Astrocyte (in vitro differentiated cells and primary cell): ENCODE results near the gene ZC3H12C.

Experiments
- EZH2 ChIP-seq: IDR thresholded peaks from 2 replicates; pipeline ENCODE4 v1.6.1; 2012; ENCODE audit warnings: mild to moderate bottlenecking, low read length, inconsistent platforms; ENCODE audit not compliant: insufficient read depth
- TF ChIP-seq, protein P1 (sequence below): IDR thresholded peaks from 2 replicates; pipeline ENCODE4 v1.5.1; 2011; ENCODE audit warnings: low read depth, mild to moderate bottlenecking, inconsistent platforms, low read length, moderate library complexity; ENCODE audit not compliant: insufficient read depth

DNA sequence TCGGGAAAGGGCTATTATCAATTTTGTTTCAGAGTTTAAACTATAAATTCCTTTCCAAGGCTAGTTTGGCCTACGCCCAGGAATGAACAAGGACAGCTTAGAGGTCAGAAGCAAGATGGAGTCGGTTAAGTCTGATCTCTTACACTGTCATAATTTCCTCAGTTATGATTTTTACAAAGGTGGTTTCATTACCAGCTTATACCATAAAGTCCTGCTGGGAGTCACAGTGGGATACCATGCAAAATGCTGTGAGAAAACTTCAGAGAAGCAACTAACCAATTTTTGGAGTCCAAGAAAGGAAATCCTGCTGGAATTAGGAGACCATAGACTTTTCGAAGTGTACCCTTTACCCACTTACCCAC, 17.4 kb upstream of the ZC3H12C start:
- TF ChIP-seq, protein P1, sequence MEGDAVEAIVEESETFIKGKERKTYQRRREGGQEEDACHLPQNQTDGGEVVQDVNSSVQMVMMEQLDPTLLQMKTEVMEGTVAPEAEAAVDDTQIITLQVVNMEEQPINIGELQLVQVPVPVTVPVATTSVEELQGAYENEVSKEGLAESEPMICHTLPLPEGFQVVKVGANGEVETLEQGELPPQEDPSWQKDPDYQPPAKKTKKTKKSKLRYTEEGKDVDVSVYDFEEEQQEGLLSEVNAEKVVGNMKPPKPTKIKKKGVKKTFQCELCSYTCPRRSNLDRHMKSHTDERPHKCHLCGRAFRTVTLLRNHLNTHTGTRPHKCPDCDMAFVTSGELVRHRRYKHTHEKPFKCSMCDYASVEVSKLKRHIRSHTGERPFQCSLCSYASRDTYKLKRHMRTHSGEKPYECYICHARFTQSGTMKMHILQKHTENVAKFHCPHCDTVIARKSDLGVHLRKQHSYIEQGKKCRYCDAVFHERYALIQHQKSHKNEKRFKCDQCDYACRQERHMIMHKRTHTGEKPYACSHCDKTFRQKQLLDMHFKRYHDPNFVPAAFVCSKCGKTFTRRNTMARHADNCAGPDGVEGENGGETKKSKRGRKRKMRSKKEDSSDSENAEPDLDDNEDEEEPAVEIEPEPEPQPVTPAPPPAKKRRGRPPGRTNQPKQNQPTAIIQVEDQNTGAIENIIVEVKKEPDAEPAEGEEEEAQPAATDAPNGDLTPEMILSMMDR = no peak
- no peak for TF ChIP-seq EZH2
